A673 (cell line): Measurements from ENCODE around the gene BCL2L1.

ENCODE experiments used
- EZH2 ChIP-seq: fragments of 200-600 bp; sonication (generic); IDR thresholded peaks from 2 replicates; pipeline ENCODE4 v1.6.1; 2017; ENCODE audit warnings: borderline replicate concordance, low read depth, mild to moderate bottlenecking, mixed read lengths, antibody characterized with exemption, low read length; ENCODE audit not compliant: poor library complexity, severe bottlenecking
- TF ChIP-seq, protein P1 (sequence below): fragments of 300-800, 200-600 bp; sonication (generic); conservative IDR thresholded peaks from 2 replicates; pipeline ENCODE4 v1.5.1; 2017; ENCODE audit warnings: low read depth, mild to moderate bottlenecking, antibody characterized with exemption, low read length, moderate library complexity, mixed read lengths

DNA sequence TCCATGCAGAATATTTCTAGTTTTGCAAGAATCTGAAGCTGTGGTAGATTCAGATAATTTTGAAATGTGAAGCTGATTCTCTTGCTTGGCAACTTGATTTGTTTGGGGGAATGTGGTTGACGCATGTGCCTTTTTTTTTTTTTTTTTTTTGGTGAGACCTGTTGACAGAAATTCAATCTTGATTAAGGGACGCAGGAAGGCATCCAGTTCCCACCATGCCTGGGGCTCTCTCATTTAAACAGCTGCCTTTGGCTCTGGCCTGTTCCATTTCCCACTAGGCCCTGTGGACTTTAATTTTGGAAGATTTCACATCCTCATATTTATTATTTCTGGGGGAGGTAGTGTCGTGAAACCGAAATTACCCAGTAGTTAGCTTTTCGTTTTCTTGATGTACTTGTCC lies 25.0 kb upstream of the BCL2L1 start:
- TF ChIP-seq, protein P1, sequence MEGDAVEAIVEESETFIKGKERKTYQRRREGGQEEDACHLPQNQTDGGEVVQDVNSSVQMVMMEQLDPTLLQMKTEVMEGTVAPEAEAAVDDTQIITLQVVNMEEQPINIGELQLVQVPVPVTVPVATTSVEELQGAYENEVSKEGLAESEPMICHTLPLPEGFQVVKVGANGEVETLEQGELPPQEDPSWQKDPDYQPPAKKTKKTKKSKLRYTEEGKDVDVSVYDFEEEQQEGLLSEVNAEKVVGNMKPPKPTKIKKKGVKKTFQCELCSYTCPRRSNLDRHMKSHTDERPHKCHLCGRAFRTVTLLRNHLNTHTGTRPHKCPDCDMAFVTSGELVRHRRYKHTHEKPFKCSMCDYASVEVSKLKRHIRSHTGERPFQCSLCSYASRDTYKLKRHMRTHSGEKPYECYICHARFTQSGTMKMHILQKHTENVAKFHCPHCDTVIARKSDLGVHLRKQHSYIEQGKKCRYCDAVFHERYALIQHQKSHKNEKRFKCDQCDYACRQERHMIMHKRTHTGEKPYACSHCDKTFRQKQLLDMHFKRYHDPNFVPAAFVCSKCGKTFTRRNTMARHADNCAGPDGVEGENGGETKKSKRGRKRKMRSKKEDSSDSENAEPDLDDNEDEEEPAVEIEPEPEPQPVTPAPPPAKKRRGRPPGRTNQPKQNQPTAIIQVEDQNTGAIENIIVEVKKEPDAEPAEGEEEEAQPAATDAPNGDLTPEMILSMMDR, result no peak
- TF ChIP-seq EZH2, result no peak
